GM19397 (cell line): ENCODE data around the gene CIAO2B.

ENCODE experiments used
- ATAC-seq: cut with Tn5 transposase; IDR thresholded peaks from one replicate; pipeline ENCODE4 v1.9.1; 2021; ENCODE audit warnings: mild to moderate bottlenecking, moderate library complexity; ENCODE audit not compliant: unreplicated experiment

The CIAO2B gene

DNA sequence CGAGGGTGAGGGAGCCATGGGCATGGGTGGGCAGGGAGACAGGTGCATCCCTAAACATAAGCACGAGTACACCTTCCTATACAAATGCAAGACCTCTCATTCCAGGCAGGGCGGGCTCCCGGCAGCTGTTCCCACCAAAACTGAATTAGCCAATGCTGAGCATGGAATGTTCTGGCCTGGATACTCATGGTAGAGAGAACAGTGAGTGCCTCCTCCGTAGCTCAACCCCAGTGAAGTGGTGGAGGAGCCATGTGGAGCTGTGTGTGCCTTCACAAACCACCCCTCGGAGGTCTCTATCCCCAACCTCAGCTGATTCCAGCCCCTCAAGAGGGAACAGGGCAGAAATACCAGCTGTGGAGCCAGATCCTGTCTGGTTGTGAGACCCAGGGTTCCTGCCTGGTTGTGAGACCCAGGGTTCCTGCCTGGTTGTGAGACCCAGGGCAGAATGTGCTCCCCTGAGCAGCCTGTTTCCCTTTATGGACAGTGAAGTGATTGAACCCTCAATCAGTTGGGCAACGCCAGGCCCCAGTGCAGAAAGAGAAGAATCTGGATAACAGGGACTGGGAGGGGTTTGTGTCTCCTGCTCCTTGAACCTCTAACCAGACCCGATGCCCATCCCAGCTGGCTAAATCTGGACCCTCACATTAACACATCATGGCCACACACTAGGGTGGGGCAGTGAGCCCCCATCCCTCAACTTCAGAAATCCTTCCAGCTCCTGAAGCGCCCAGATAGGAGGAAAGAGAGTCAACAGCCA is 13.1 kb downstream of the CIAO2B start:
- ATAC-seq: no peak

DNA sequence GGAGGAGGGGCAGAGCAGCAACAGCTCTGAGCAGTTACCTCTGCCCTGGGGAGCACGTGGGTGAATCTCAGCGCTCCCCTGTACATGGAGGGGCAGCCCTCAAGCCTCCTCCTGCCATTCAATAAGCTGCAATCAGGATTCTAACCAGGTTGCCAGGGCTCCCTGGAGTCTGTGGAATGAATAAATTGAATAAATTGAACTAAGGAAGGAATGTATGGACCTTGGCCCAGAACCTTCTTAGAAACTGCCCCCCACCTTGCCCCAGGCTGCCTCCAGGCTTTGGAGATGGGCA is 14.0 kb downstream of the CIAO2B start:
- no peak for ATAC-seq

DNA sequence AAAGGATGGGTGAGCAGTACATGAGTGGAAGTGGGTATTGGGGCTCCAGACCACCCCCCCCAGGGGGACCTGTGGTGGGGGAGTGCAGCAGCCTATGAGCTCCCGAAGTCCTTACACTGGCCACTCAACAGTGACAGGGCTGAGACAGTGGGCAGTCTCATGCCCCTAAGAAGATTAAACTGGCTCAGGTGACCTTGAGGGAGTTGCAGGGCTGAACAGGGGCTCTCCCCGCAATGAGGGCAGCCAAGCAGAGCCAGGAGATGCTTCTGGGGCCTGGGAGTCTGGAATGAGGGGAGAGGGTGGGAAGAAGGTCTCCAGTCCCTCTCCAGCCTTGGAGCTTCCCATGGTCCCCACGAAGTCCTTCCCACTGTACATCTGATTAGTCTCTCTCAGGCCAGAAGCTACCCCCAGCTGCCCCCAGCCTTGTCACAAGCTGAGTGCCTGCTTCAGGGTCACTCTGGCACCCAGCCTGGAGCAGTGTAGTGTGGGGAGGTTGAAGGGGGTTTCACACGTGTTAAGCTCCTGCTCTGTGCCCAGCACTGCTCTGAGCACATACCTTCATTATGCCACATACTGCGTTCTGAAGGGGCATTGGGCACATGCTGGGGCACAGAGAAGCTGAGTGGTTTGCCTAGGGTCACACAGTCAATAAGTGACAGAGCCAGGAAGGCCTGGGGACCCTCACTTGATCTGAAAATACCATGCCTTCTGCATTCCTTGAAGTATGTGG is 14.5 kb downstream of the CIAO2B start:
- ATAC-seq: no peak

DNA sequence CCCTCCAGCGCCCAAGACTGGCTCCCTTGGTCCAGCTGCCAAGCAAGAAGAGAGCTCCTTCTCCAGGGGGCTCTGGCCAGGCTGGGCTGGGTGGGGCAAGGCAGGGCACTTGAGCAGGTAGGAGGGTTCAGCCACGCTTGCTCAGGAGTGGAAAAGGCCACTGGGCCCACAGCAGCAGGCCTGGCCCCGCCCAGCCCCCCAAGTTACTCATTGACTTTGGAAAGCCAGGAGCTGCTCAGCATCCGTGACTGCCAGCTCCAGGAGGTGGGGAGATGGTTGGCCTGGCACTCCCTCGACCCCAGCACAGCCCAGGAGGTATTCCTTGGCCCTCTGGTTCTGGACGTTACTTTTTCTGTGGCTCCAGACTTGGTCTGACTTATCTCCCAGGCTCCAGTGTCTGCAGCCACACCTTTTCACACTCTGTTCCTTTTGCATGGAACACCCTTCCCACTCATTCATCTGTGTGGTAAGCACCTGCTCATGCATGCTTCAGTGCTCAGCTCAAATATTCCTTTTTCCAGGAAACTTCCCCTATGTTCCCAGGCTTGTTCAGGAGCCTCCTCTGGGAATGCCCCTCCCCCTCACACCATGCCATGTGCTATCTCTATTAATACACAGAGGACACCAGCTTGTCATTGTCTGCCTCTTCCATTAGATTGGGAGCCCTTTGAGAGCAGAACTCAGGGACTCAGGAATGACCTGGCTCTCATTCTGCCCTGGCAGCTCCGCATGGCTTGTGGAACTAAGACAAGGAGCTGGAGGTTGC is 15.2 kb downstream of the CIAO2B start, which contains the start of gene CDH16:
Gene CDH16 (minus strand): TSS at position 83 of the 766 bp plus-strand sequence. CDS start 820 bp downstream, outside the sequence.
- no peak for ATAC-seq

DNA sequence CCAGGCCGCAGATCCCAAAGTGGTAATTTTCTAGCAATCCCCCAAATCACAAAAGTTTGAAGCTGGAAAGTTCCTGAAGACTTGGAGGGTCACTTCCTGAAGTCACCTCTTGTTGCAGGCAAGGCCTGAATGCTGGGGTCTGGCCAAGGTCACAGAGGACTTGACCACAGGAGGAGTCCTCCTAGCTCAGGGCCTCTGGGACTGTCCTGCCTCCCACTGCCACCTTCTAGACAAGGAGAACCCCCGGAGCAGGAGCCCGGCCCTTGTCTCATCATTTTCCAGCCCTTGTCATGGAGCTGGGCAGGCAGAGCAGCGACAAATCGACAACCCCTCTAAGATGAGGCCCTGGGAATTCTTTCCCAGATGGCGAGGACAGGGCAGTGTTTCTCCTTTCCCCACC is 15.8 kb downstream of the CIAO2B start:
- ATAC-seq: no peak

DNA sequence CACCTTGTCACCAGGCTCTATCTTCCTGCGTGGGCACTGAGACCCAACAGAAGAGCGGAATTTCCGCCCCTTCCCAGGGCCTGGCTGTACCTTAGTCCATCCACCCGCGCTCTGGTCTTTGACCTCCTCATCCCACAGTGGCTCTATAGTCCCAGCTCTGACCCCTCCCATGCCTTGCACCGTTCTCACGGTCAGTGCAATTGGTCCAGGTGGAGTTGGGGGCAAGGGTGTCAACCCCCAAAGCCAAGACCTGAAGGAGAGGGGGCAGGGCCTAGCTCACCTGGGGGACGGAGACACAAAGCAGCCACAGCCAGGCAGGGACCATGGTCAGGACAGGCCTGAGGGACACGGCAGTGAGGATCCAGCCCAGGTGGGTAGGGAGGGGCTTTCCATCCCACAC is 16.5 kb downstream of the CIAO2B start:
- ATAC-seq: no peak

DNA sequence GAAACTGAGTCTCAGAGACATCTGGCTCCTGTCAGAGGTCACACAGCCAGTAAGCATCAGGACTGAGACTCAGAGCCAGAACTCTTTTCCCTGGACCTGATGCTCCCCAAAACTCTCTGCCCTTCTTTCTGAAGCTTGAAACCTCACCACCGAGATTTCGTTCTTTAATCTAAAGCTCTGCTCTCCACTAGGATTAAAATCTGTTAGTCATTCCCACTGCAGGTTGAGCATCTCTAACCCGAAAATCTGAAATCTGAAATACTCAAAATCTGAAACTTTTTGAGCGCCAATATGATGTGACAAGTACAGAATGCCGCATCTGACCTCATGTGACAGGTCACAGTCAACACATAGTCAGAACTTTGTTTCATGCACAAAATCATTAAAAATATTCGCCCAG is 17.7 kb downstream of the CIAO2B start:
- no peak for ATAC-seq

DNA sequence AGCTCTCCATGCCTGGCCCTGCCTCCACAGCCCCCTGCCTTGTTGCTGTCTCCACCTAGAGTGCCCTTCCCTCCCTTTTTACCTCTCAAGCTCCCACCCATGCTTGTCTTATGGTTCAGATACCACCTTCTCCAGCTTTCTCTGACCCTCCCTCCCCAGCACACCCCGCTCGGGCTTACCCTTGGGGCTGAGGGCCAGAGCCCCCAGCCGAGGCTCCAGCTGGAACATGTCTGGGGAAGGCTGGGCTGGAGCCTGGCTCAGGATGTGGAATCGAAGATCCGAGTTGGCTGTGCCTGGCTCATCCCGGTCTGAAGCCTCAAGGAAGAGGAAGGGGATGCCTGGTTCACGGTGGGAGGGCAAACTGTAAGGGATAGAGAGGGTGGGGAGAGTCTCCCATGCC is 19.2 kb downstream of the CIAO2B start:
- ATAC-seq: no peak

DNA sequence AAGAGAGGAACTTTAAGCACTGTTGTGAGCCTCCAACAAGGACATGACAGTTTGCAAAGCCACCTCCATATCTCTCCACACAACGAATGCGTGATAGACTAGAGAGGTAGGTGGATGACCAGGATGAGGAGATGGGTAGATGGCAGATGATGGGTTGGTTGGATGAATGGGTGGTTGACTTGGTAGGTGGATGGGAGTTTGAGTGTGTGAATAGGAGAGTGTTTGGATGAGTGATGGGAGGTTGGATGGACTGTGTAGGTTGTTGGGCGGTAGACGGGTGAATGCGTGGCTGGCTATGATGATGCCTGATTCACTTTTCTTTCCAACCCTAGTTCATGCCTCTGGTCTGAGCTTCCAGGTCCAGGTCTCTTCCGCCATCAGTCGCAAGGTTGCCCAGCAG is 19.7 kb downstream of the CIAO2B start:
- ATAC-seq: no peak

DNA sequence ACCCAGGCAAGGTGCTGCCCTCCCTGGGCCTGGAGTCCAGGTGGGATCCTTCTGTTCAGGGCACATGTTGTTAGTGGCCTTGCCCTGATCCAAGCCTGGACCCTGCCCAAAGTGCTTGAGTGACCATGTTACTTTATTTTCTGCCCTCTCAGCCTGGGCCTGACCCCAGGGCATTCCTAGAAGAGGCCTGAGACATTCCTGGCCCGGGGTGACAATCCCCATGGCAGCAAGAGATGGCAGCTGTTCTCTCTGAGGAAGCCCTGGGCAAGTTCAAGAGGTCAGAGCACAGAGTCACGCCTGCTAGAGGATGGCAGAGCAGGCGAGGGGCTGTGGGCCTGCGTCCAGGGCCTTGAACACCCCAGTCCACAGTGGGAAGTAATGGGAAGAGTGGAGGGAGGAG is 20.5 kb downstream of the CIAO2B start:
- ATAC-seq: no peak

DNA sequence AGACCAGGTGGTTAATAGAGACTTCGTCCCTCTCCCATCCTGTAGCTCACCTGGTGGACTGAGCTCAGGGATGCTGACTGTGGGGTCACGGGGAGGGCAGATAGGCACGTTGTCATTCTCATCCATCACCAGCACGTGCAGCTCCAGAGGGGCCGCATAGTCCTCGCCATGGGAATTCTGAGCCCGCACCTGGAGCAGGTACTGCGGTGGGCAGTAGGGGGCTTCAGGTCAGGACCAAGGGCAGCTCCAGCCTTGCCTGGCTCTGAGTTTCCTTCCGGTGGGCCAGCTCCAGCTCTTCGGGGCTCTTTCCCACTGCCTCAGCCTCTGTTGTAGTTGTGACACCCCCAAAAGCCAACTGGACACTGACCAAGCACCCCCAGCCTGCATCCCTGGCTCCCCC is 21.1 kb downstream of the CIAO2B start:
- no peak for ATAC-seq

DNA sequence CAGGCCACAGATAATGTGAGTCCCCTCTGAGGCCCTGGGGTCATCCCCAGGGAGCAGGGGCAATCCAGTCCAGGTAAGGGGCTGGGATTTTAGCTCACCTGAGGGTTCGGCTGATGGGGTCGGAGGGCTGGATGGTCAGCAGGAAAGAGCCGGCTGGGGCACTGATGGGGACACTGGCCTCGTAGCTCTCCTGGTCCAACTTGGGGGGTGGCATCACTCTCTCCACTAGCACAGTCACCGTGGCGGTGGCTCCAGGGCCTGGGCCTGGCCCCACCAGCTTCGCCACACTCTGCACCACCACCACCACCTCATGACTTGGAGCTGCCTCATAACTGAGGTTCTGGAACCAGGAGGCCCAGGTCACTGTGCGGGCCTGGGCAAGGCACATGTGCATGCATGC is 22.4 kb downstream of the CIAO2B start:
- no peak for ATAC-seq

DNA sequence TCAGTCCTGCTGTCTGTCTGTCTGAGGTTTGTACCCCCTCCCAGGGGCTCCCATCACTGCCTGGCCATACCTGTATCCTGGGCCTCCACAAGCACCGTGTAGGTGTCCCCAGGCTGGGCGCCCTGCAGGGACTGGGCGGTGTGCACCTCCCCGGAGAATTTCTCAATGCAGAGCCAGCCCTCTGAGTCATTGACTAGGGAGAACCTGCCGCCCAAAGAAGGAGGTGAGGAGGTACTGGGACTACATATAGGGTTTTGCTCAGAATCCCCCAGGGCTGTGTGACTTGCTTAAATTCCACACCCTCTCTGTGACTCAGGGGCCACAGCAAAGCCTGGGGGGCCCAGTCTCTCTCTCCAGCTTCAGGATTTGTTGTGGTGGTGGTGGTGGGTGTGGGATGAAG is 23.1 kb downstream of the CIAO2B start:
- ATAC-seq: no peak

DNA sequence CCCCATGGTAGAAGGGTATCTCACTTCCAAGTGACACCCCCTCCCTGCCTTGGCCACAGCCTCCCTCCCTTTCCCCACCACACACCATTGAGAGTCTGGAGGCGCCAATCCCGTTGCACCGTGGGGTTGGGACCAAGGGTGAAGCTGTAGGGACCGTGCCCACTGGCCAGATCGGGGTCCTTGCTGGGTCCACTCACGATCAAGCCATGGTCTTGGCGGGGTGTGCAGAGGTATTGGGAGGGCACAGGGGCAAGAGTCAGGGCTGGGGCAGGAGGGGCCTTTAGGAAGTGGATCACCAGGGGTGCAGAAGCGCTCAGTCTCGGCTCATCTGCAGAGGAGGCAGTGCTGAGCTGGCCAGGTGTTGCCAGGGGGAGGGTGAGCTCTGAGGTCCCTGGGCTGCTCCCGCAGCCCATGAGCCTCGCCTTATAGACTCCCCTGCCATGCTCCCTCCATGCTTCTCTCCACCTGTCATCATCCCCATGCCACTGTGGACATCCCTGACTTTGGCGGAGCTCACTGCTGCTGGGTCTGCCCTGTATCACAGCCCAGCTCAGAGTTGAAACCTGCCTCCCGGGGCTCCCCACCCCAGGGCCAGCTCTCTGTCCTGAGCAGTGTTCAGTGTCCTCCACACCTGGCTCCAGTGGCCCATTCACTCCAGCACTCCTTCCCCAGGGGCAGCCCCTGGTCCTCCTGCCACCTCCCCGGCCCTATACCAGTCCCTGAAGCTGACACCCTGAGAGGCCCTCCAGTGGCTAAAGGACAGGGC is 23.8 kb downstream of the CIAO2B start:
- ATAC-seq: no peak

DNA sequence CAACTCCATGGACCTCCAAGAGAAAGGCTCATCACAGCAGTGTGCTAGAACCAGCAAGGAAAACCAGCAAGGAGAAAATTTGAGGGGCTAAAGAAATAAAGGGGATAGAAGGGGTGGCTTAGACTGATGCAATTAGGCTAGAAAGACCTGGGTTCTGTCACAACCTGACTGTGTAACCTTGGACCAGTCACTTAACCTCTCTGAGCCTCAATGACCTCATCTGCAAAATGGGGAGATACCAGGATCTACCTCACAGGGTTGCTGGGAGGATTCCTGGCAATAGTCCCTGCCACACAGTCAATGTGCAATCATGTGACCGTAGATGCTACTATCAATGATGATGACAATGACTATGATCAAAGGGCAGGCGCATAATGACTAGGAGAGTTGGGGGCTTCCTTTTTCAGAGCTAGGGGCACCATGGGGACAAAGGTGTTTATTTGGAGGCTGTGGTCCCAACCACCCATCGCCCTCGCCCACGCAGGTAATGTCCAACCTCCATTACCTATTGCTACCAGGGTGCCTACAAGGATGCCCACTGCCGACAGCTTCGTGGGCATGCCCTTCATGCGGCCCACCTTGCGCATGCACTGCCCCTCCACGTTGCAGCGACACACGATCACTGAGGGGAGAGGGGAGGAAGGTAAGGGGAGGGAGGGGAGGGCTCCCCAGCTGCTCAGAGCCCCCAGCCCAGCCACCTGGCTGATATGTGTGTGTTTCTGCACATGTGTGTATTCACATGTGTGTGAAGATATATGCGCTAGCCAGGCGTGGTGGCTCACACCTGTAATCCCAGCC is 25.2 kb downstream of the CIAO2B start:
- ATAC-seq: no peak

DNA sequence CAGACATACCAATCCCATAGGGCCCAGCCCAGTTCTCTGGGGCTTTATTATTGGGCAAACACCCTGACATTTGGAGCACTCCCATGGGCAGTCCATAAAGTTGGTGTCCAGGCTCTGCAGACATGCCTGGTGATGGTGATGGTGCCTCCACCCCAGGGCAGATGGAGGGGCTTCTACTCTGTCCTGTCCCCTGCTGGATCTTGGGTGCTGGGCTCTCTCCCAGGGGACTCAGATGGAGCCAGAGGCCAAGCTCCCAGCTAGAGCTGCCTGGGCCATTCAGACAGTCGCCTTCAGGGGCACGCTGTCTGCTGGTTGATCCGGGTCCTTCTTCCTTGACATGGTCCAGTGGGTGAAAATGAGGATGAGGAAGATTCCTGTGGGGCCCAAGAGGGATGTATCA is 26.1 kb downstream of the CIAO2B start:
- ATAC-seq: no peak

DNA sequence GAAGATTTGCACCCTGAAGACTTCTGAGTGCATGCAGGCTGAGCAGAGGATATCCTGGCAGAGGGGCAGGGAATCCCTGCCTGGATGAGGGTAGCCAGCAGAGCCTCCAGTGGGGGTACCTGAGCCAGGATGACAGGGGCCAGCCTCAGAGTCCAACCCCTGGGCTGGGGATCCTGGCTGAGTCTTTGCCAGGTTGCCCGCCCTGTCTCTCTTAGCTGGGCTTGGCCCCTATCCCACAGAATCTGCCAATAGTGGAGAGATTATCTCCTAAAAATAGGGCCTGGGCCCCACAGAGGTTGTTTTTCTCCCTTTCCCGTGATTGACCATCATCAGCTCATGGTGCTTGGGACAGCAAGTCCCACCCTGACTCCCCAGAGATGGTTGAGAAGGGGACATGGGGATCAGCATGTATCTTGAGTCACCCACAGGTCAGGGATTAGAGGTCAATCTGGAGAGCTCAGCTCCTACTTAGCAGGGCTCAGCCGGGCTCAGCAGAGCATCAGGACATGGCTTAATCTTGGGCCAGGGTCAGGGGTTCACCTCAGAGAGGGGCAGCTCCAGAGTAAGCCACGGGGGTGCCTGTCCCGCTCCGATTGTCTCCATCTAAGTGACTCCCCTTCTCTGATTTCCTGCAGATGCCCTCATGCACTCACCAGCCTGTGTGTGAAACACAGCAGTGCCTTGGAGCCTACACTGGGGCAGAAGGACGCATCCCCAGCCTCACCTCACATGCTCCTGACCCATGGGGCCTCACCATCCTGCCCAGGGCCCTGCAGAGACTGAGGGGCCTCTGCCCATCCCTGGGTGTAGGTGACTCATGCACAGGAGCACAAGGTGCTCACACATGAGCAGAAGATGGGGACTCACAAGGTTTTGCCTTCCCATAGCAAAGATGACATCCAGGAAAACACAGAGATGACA is 27.0 kb downstream of the CIAO2B start:
- ATAC-seq: no peak

DNA sequence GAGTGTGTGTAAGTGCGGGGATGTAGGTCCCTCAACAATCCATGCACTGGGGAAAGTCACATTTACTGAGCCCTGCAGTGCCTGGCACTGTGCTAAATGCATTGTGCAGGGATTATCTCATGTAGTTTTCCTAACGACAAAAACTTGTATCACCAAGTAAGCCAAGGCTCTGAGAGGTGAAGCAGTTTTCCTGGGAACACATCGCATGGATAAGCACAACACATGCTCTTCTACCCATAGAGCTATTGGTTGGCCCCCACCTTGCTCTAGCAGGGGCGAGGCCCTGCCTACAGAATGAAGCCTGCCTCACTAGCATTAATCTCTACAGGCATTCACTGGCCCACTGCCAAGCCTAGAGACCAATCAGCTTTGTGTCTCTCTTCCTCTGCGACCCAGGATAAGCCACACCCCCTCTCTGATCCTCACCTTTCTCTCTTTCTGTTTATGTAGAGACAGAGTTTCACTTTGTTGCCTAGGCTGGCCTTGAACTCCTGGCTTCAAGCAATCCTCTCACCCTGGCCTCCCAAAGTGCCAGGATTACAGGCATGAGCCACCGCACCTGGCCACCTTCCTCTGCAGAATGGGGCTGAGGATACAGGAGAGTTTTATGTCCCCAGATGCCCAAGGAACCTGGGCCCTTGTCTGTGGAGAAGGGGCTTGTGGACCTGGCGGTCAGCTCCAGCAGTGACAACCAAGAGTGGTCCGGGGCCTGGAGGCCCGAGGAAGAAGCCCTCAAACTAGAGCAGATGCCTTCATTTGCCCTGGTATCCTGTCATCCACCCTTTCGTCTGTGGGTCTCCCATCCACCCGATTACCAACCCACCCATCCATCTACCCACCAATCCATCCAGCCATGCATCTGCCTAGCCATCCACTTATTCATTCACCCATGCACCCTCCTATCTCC is 28.3 kb downstream of the CIAO2B start:
- ATAC-seq: no peak
